OCI-LY7 (cell line): ENCODE measurements around the gene RSPH1.

Experiments used
- CTCF ChIP-seq: fragments of 200-600 bp; sonication (generic); conservative IDR thresholded peaks from 2 replicates; pipeline ENCODE4 v1.5.1; 2014; ENCODE audit warnings: mild to moderate bottlenecking, antibody characterized with exemption, low read length, moderate library complexity, mixed read lengths
- EZH2phosphoT487 ChIP-seq: fragments of 200-600 bp; sonication (generic); IDR thresholded peaks from 2 replicates; pipeline ENCODE4 v1.6.1; 2018; ENCODE audit warnings: low read depth, borderline replicate concordance, mild to moderate bottlenecking, mixed run types, antibody characterized with exemption, low read length, moderate library complexity, mixed read lengths

- TF ChIP-seq CTCF (no peak), EZH2phosphoT487 (no peak)
These were observed 48.3 kb downstream of the RSPH1 start for GRCh38 chr21:42447732-42448131.
